AG10803 (cell line): ENCODE measurements around the gene CBFA2T3.
"Not testable (repeated sequence)": the region's sequence is repeated elsewhere in the genome, so short reads cannot be mapped to it uniquely, and the experiment has no call there.

Experiments
- DNase-seq: peaks from one replicate; pipeline ENCODE4 v3.0.0; 2010; ENCODE audit warnings: low read depth
- H3K4me3 ChIP-seq: 2 replicates; pipeline ENCODE4 v1.5.1; 2011; ENCODE audit warnings: mild to moderate bottlenecking, low read length, control low read depth
- CTCF ChIP-seq: conservative IDR thresholded peaks from 2 replicates; pipeline ENCODE4 v1.5.1; 2011; ENCODE audit warnings: mild to moderate bottlenecking, low read length, control low read depth, inconsistent platforms

CBFA2T3 gene

GRCh38 chr16:88893127-88893968 is 83.7 kb downstream of the CBFA2T3 start:
- H3K4me3 ChIP-seq, result no peak overlapping the region
- no peak for DNase-seq
- TF ChIP-seq CTCF, result no peak

- TF ChIP-seq CTCF, result no peak
- H3K4me3 ChIP-seq, result no peak overlapping the region
- DNase-seq, result no peak
These were observed 84.9 kb downstream of the CBFA2T3 start for GRCh38 chr16:88892065-88892464.

- DNase-seq, result no peak
- no peak overlapping the region for H3K4me3 ChIP-seq
- TF ChIP-seq CTCF, result no peak
These were observed 85.9 kb downstream of the CBFA2T3 start for GRCh38 chr16:88891083-88891482.

GRCh38 chr16:88889702-88890352 is 87.2 kb downstream of the CBFA2T3 start:
- DNase-seq, H3K4me3 ChIP-seq: not testable (repeated sequence)

- no peak for DNase-seq
- TF ChIP-seq CTCF, result no peak
- no peak overlapping the region for H3K4me3 ChIP-seq
These were observed 88.3 kb downstream of the CBFA2T3 start for GRCh38 chr16:88888461-88889387.

GRCh38 chr16:88888057-88888456 is 89.0 kb downstream of the CBFA2T3 start:
- TF ChIP-seq CTCF, result no peak
- DNase-seq, result no peak
- no peak overlapping the region for H3K4me3 ChIP-seq

GRCh38 chr16:88886845-88887521 is 90.0 kb downstream of the CBFA2T3 start:
- peak; percentile 59 for DNase-seq
- peak; percentile 25; the same call in 1 of the 2 replicates for TF ChIP-seq CTCF
- no peak overlapping the region for H3K4me3 ChIP-seq
